ENCODE results near the gene GJD3. TPM values are rescaled to one million over a fixed set of nuclear protein-coding genes. Genes with fewer than 3 reads are reported as not detected.

The GJD3 gene
- total RNA-seq, 2 experiments from 2014 or later = not detected

- CTCF ChIA-PET = interaction anchor here (0.7 to 1.6 kb wide), 4 partner anchors 15 to 240 kb away, joined by 4 read pairs; no protein-coding TSS in a partner anchor
- POLR2A ChIA-PET = interaction anchor here (0.6 to 0.7 kb wide), 2 partner anchors 165 to 328 kb away, joined by 3 read pairs; no protein-coding TSS in a partner anchor
- DNase-seq = no peak
- H3K4me3 Mint-ChIP-seq = peak overlapping the region; percentile 85
- ATAC-seq = no peak
- H3K4me1 Mint-ChIP-seq = peaks cover 79% of the 10 kb centered on the region
- H3K9me3 Mint-ChIP-seq (ENCODE audit: low read depth) = no peaks in the 10 kb centered on the region
- H3K36me3 Mint-ChIP-seq (ENCODE audit: low read depth) = peaks cover 5% of the 10 kb centered on the region
- H3K27me3 Mint-ChIP-seq = no peaks in the 10 kb centered on the region
- intact Hi-C loops (cut with DNase I, micrococcal nuclease) = loop anchor here (5.0 to 10.0 kb wide), 2 partner anchors 221 to 547 kb away; no protein-coding TSS in a partner anchor
- peak overlapping the region; percentile 91 for H3K27ac Mint-ChIP-seq
Observed at GRCh38 chr17:40321524-40321929, 43.0 kb downstream of the GJD3 start.

GRCh38 chr17:40320756-40321523 is 43.6 kb downstream of the GJD3 start:
- peak overlapping the region; percentile 85 for H3K4me3 Mint-ChIP-seq
- ATAC-seq = no peak
- H3K36me3 Mint-ChIP-seq (ENCODE audit: low read depth) = peaks cover 3% of the 10 kb centered on the region
- intact Hi-C loops (cut with DNase I, micrococcal nuclease) = loop anchor here (5.0 to 10.0 kb wide), 2 partner anchors 221 to 546 kb away; no protein-coding TSS in a partner anchor
- H3K27ac Mint-ChIP-seq = peak overlapping the region; percentile 91
- POLR2A ChIA-PET = interaction anchor here (0.6 kb wide), 1 partner anchor 328 kb away, joined by 3 read pairs; no protein-coding TSS in a partner anchor
- peak; percentile 47 for DNase-seq
- H3K4me1 Mint-ChIP-seq = peaks cover 79% of the 10 kb centered on the region
- H3K9me3 Mint-ChIP-seq (ENCODE audit: low read depth) = no peaks in the 10 kb centered on the region
- H3K27me3 Mint-ChIP-seq = no peaks in the 10 kb centered on the region
- CTCF ChIA-PET = interaction anchor here (0.6 to 2.6 kb wide), 4 partner anchors 16 to 241 kb away, joined by 3 to 11 read pairs (median 4); no protein-coding TSS in a partner anchor

- H3K4me1 Mint-ChIP-seq = peaks cover 77% of the 10 kb centered on the region
- H3K27ac Mint-ChIP-seq = peak overlapping the region; percentile 91
- intact Hi-C loops (cut with DNase I, micrococcal nuclease) = loop anchor here (2.0 to 10.0 kb wide), 3 partner anchors 33 to 545 kb away; partner anchors contain the start of gene CDC6 (in 1 of the 2)
Observed at GRCh38 chr17:40319651-40320540, 44.6 kb downstream of the GJD3 start.

GRCh38 chr17:40318830-40319391 is 45.6 kb downstream of the GJD3 start:
- peaks cover 77% of the 10 kb centered on the region for H3K4me1 Mint-ChIP-seq
- ATAC-seq (no peak), DNase-seq (peak; percentile 40)
- ChIA-PET POLR2A (interaction anchor here (0.9 to 1.1 kb wide), 2 partner anchors 29 to 214 kb away, joined by 3 read pairs; no protein-coding TSS in a partner anchor), CTCF (interaction anchor here (0.5 to 2.6 kb wide), 8 partner anchors 9 to 1793 kb away, joined by 3 to 11 read pairs (median 4); no protein-coding TSS in a partner anchor)
- H3K27me3 Mint-ChIP-seq = no peaks in the 10 kb centered on the region
- intact Hi-C loops (cut with DNase I, micrococcal nuclease) = loop anchor here (1.0 to 2.0 kb wide), 4 partner anchors 22 to 220 kb away; partner anchors contain the start of gene CDC6 (in 2 of the 2)
- no peaks in the 10 kb centered on the region for H3K9me3 Mint-ChIP-seq (ENCODE audit: low read depth)
- H3K4me3 Mint-ChIP-seq = peak overlapping the region; percentile 85
- H3K36me3 Mint-ChIP-seq (ENCODE audit: low read depth) = peaks cover 3% of the 10 kb centered on the region
- peak overlapping the region; percentile 91 for H3K27ac Mint-ChIP-seq

More at GRCh38 chr17:40319651-40320540, 44.6 kb downstream of the GJD3 start:
- peak overlapping the region; percentile 85 for H3K4me3 Mint-ChIP-seq
- CTCF ChIA-PET = interaction anchor here (0.6 to 2.6 kb wide), 8 partner anchors 9 to 242 kb away, joined by 3 to 11 read pairs (median 3); no protein-coding TSS in a partner anchor
- DNase-seq = peak; percentile 81
- no peaks in the 10 kb centered on the region for H3K27me3 Mint-ChIP-seq
- ATAC-seq = no peak
- no peaks in the 10 kb centered on the region for H3K9me3 Mint-ChIP-seq (ENCODE audit: low read depth)
- H3K36me3 Mint-ChIP-seq (ENCODE audit: low read depth) = peaks cover 3% of the 10 kb centered on the region
- POLR2A ChIA-PET = interaction anchor here (0.9 to 1.1 kb wide), 2 partner anchors 30 to 213 kb away, joined by 3 read pairs; no protein-coding TSS in a partner anchor

- no peaks in the 10 kb centered on the region for H3K9me3 Mint-ChIP-seq (ENCODE audit: low read depth)
- ChIA-PET CTCF (interaction anchor here (0.5 to 3.3 kb wide), 17 partner anchors 8 to 1793 kb away, joined by 3 to 25 read pairs (median 4); no protein-coding TSS in a partner anchor), POLR2A (interaction anchor here (0.6 to 1.1 kb wide), 4 partner anchors 23 to 178 kb away, joined by 3 to 4 read pairs (median 3); no protein-coding TSS in a partner anchor)
- peak; percentile 96 for DNase-seq
- H3K27ac Mint-ChIP-seq = peak overlapping the region; percentile 91
- peak; percentile 72 for ATAC-seq
- peaks cover 3% of the 10 kb centered on the region for H3K36me3 Mint-ChIP-seq (ENCODE audit: low read depth)
- no peaks in the 10 kb centered on the region for H3K27me3 Mint-ChIP-seq
- intact Hi-C loops (cut with DNase I, micrococcal nuclease) = loop anchor here (1.0 to 2.0 kb wide), 4 partner anchors 23 to 219 kb away; partner anchors contain the start of gene CDC6 (in 2 of the 2)
- peaks cover 75% of the 10 kb centered on the region for H3K4me1 Mint-ChIP-seq
- H3K4me3 Mint-ChIP-seq = peak overlapping the region; percentile 85
Observed at GRCh38 chr17:40317880-40318829, 46.4 kb downstream of the GJD3 start.

- no peaks in the 10 kb centered on the region for H3K9me3 Mint-ChIP-seq (ENCODE audit: low read depth)
- intact Hi-C loops (cut with DNase I, micrococcal nuclease) = no loop called here
- H3K27me3 Mint-ChIP-seq = no peaks in the 10 kb centered on the region
- CTCF ChIA-PET = interaction anchor here (0.6 to 3.3 kb wide), 14 partner anchors 9 to 231 kb away, joined by 3 to 25 read pairs (median 4); partner anchors contain the start of gene CDC6
- peaks cover 70% of the 10 kb centered on the region for H3K4me1 Mint-ChIP-seq
- no peak for ATAC-seq
- peak overlapping the region; percentile 53 for H3K27ac Mint-ChIP-seq
- peak; percentile 72 for DNase-seq
- H3K4me3 Mint-ChIP-seq = peak overlapping the region; percentile 85
- peaks cover 3% of the 10 kb centered on the region for H3K36me3 Mint-ChIP-seq (ENCODE audit: low read depth)
- POLR2A ChIA-PET = interaction anchor here (0.6 to 1.0 kb wide), 4 partner anchors 10 to 177 kb away, joined by 3 to 5 read pairs (median 4); no protein-coding TSS in a partner anchor
Observed at GRCh38 chr17:40317345-40317873, 47.1 kb downstream of the GJD3 start.

- intact Hi-C loops (cut with DNase I, micrococcal nuclease) = no loop called here
- no peaks in the 10 kb centered on the region for H3K9me3 Mint-ChIP-seq (ENCODE audit: low read depth)
- peaks cover 70% of the 10 kb centered on the region for H3K4me1 Mint-ChIP-seq
- H3K4me3 Mint-ChIP-seq = peak overlapping the region; percentile 85
- ChIA-PET POLR2A (interaction anchor here (0.5 to 1.0 kb wide), 4 partner anchors 10 to 115 kb away, joined by 3 to 5 read pairs (median 4); no protein-coding TSS in a partner anchor), CTCF (interaction anchor here (0.6 to 3.3 kb wide), 14 partner anchors 9 to 231 kb away, joined by 3 to 25 read pairs (median 4); partner anchors contain the start of gene CDC6)
- no peaks in the 10 kb centered on the region for H3K27me3 Mint-ChIP-seq
- no peak overlapping the region for H3K27ac Mint-ChIP-seq
- DNase-seq = no peak
- no peak for ATAC-seq
- H3K36me3 Mint-ChIP-seq (ENCODE audit: low read depth) = peaks cover 2% of the 10 kb centered on the region
Observed at GRCh38 chr17:40316571-40317344, 47.8 kb downstream of the GJD3 start.

- H3K4me3 Mint-ChIP-seq = no peak overlapping the region
- H3K4me1 Mint-ChIP-seq = peaks cover 66% of the 10 kb centered on the region
- ChIA-PET POLR2A (interaction anchor here (0.5 to 0.8 kb wide), 3 partner anchors 27 to 246 kb away, joined by 3 read pairs; no protein-coding TSS in a partner anchor), CTCF (interaction anchor here (0.6 to 3.3 kb wide), 9 partner anchors 8 to 240 kb away, joined by 3 to 25 read pairs (median 3); no protein-coding TSS in a partner anchor)
- H3K9me3 Mint-ChIP-seq (ENCODE audit: low read depth) = no peaks in the 10 kb centered on the region
- DNase-seq = no peak
- H3K27me3 Mint-ChIP-seq = no peaks in the 10 kb centered on the region
- ATAC-seq = no peak
- H3K36me3 Mint-ChIP-seq (ENCODE audit: low read depth) = peaks cover 2% of the 10 kb centered on the region
- intact Hi-C loops (cut with DNase I, micrococcal nuclease) = no loop called here
- H3K27ac Mint-ChIP-seq = no peak overlapping the region
Observed at GRCh38 chr17:40315678-40316570, 48.6 kb downstream of the GJD3 start.
